ENCODE results near the gene DUSP1.

DUSP1 gene

GRCh38 chr5:172757394-172758010 lies 13.5 kb downstream of the DUSP1 start:
- TF ChIP-seq POLR2AphosphoS5 (IDR thresholded peaks at IDR 0.05; ENCODE audit: low read depth, low read length) = no peak
- no peak for TF ChIP-seq TAF1 (IDR thresholded peaks at IDR 0.05; ENCODE audit: borderline replicate concordance, insufficient read depth, low read length)
- TF ChIP-seq FOXP2 (optimal IDR thresholded peaks at IDR 0.05; ENCODE audit: borderline replicate concordance, extremely low read depth, extremely low read length, insufficient read depth) = no peak
- no peak for TF ChIP-seq REST (IDR thresholded peaks at IDR 0.05; ENCODE audit: insufficient read depth in 1 of 2, low read depth in 2 of 2, low read length in 2 of 2)
- no peak for TF ChIP-seq SIN3A (IDR thresholded peaks at IDR 0.05; ENCODE audit: borderline replicate concordance, insufficient read depth, low read length)

DNA sequence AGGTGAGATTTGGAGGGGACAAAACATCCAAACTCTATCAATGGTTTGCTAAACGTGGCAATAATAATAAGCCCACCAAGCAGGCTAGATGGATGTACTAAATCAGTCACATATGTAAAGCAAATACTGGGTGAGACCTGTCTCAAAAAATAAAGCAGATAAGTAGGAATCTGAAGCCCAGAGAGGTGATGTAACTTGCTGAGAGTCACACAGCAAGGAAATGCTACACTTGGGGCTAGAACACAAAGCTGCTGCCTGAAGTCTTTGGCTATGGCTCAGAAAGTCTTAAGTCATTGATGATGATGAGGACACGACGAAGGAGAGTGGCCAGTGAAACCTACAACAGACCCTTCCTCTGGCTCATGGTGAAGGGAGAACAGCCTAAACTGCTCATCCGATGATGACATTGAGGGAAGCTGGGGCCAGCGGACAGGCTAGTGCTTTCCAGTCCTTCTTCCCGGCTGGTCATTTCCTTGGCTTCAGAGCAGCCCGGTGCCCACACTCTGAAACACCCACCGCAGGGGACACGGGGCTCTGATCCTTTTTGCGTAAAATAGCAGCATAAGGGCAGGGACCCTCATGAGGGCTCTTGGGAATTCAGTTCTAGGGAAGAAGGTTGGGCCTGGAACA lies 14.1 kb downstream of the DUSP1 start:
- TF ChIP-seq SIN3A (IDR thresholded peaks at IDR 0.05; ENCODE audit: borderline replicate concordance, insufficient read depth, low read length) (no peak), REST (IDR thresholded peaks at IDR 0.05; ENCODE audit: insufficient read depth in 1 of 2, low read depth in 2 of 2, low read length in 2 of 2) (no peak), POLR2AphosphoS5 (IDR thresholded peaks at IDR 0.05; ENCODE audit: low read depth, low read length) (no peak), FOXP2 (optimal IDR thresholded peaks at IDR 0.05; ENCODE audit: borderline replicate concordance, extremely low read depth, extremely low read length, insufficient read depth) (no peak), TAF1 (IDR thresholded peaks at IDR 0.05; ENCODE audit: borderline replicate concordance, insufficient read depth, low read length) (no peak)

- TF ChIP-seq POLR2AphosphoS5 (IDR thresholded peaks at IDR 0.05; ENCODE audit: low read depth, low read length) (no peak), SIN3A (IDR thresholded peaks at IDR 0.05; ENCODE audit: borderline replicate concordance, insufficient read depth, low read length) (no peak), TAF1 (IDR thresholded peaks at IDR 0.05; ENCODE audit: borderline replicate concordance, insufficient read depth, low read length) (no peak), FOXP2 (optimal IDR thresholded peaks at IDR 0.05; ENCODE audit: borderline replicate concordance, extremely low read depth, extremely low read length, insufficient read depth) (no peak), REST (IDR thresholded peaks at IDR 0.05; ENCODE audit: insufficient read depth in 1 of 2, low read depth in 2 of 2, low read length in 2 of 2) (no peak)
These were observed 16.2 kb downstream of the DUSP1 start for GRCh38 chr5:172754596-172755356.

- TF ChIP-seq REST (IDR thresholded peaks at IDR 0.05; ENCODE audit: insufficient read depth in 1 of 2, low read depth in 2 of 2, low read length in 2 of 2) (no peak), SIN3A (IDR thresholded peaks at IDR 0.05; ENCODE audit: borderline replicate concordance, insufficient read depth, low read length) (no peak), POLR2AphosphoS5 (IDR thresholded peaks at IDR 0.05; ENCODE audit: low read depth, low read length) (no peak), TAF1 (IDR thresholded peaks at IDR 0.05; ENCODE audit: borderline replicate concordance, insufficient read depth, low read length) (no peak), FOXP2 (optimal IDR thresholded peaks at IDR 0.05; ENCODE audit: borderline replicate concordance, extremely low read depth, extremely low read length, insufficient read depth) (no peak)
These were observed 17.9 kb downstream of the DUSP1 start for GRCh38 chr5:172753101-172753500.

All from PFSK-1 (cell line).